ENCODE measurements around the gene GPR162. TPM values are rescaled to one million over a fixed set of nuclear protein-coding genes. Genes with fewer than 3 reads are reported as not detected.

GPR162 gene
- total RNA-seq, 1 experiment from 2014 or later = 6.1 TPM

DNA sequence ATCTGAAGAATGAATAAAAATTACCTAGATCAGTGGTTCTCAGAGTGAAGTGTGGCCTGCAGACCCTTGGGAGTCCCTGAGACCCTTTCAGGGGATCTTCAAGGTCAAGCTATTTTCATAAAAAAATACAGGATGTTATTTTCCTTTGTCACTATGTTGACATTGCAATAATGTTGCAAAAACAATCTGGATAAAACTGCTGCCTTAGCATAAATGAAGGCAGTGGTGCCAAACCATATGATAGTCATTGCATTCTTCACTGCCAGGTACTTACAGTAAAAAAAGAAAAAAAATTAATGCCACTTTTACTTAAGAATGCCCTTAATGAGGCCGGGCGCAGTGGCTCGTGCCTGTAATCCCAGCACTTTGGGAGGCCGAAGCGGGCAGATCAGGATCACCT is 34.3 kb upstream of the GPR162 start:
- no peaks in the 10 kb centered on the region for H3K9me3 Mint-ChIP-seq
- no peaks in the 10 kb centered on the region for H3K79me2 ChIP-seq (ENCODE audit: insufficient read depth, low read length)
- H3K23me2 ChIP-seq (ENCODE audit: insufficient read length, low read depth, low read length, poor library complexity, severe bottlenecking) = no peaks in the 10 kb centered on the region
- H4K91ac ChIP-seq (ENCODE audit: insufficient read length, low read depth, low read length) = no peak overlapping the region
- no peak overlapping the region for H2BK15ac ChIP-seq (ENCODE audit: low read depth, low read length)
- H2AK5ac ChIP-seq (ENCODE audit: insufficient read length, low read length) = no peak overlapping the region
- no peak overlapping the region for H4K5ac ChIP-seq (ENCODE audit: insufficient read length, low read depth, low read length)
- no peak overlapping the region for H2BK12ac ChIP-seq (ENCODE audit: insufficient read length, low read depth, low read length)
- peaks cover 18% of the 10 kb centered on the region for H3K27me3 Mint-ChIP-seq (ENCODE audit: low read depth)
- H3K56ac ChIP-seq (ENCODE audit: insufficient read length, low read depth, low read length) = no peak overlapping the region
- no peak for DNase-seq
- no peaks in the 10 kb centered on the region for H3K79me1 ChIP-seq (ENCODE audit: insufficient read depth, low read depth, low read length, poor library complexity, severe bottlenecking)
- H4K20me1 ChIP-seq (ENCODE audit: control insufficient read depth, insufficient read depth, insufficient read length) = no peaks in the 10 kb centered on the region
- H2BK5ac ChIP-seq (ENCODE audit: insufficient read length, low read length) = no peak overlapping the region
- peaks cover 5% of the 10 kb centered on the region; the same call in 1 of the 2 replicates for H3K4me1 ChIP-seq (ENCODE audit: insufficient read depth, low read length)
- no peak overlapping the region for H3K4me3 Mint-ChIP-seq
- H2BK20ac ChIP-seq (ENCODE audit: low read depth, low read length, poor library complexity, severe bottlenecking) = no peak overlapping the region
- H3K14ac ChIP-seq (ENCODE audit: insufficient read depth, low read length) = no peak overlapping the region
- H3K18ac ChIP-seq (ENCODE audit: insufficient read length, low read depth, low read length) = no peak overlapping the region
- no CpG with 5 or more reads among the region's 5 CpGs for WGBS (ENCODE audit: extremely low coverage, insufficient read length, low lambda C conversion rate)
- no peak overlapping the region for H3K4ac ChIP-seq (ENCODE audit: low read depth, low read length)
- H3K9me3 ChIP-seq (ENCODE audit: control insufficient read depth, low read depth, low read length) = no peaks in the 10 kb centered on the region
- H3K36me3 Mint-ChIP-seq (ENCODE audit: insufficient read depth in 1 of 3, low read depth in 3 of 3) = no peaks in the 10 kb centered on the region; a peak in 1 of 7 replicates
- TF ChIP-seq, protein P1, sequence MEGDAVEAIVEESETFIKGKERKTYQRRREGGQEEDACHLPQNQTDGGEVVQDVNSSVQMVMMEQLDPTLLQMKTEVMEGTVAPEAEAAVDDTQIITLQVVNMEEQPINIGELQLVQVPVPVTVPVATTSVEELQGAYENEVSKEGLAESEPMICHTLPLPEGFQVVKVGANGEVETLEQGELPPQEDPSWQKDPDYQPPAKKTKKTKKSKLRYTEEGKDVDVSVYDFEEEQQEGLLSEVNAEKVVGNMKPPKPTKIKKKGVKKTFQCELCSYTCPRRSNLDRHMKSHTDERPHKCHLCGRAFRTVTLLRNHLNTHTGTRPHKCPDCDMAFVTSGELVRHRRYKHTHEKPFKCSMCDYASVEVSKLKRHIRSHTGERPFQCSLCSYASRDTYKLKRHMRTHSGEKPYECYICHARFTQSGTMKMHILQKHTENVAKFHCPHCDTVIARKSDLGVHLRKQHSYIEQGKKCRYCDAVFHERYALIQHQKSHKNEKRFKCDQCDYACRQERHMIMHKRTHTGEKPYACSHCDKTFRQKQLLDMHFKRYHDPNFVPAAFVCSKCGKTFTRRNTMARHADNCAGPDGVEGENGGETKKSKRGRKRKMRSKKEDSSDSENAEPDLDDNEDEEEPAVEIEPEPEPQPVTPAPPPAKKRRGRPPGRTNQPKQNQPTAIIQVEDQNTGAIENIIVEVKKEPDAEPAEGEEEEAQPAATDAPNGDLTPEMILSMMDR (conservative IDR thresholded peaks at IDR 0.05) = no peak
- peaks cover 21 to 27% of the 10 kb centered on the region in 2 experiments for H3K4me1 Mint-ChIP-seq
- no peak overlapping the region for H3K27ac ChIP-seq (ENCODE audit: insufficient read length, low read depth, low read length)
- no peak overlapping the region for H2BK120ac ChIP-seq (ENCODE audit: low read depth, low read length, poor library complexity, severe bottlenecking)
- H3K4me2 ChIP-seq (ENCODE audit: insufficient read depth, insufficient read length, low read length) = no peak overlapping the region
- H3K9ac ChIP-seq (ENCODE audit: extremely low read depth, insufficient read length, low read length) = no peak overlapping the region
- H3K27ac Mint-ChIP-seq = peak overlapping the region in 2 of 3 experiments; percentile 27 to 85; a peak in 3 of 7 replicates
- H2AFZ ChIP-seq (ENCODE audit: low read length) = no peak overlapping the region
- H4K8ac ChIP-seq (replicated peaks; ENCODE audit: insufficient read length, low read depth, low read length) = no peak overlapping the region
- H3T11ph ChIP-seq (ENCODE audit: low read length) = no peak overlapping the region
- H3K27me3 ChIP-seq (ENCODE audit: insufficient read depth, low read length) = no peaks in the 10 kb centered on the region
- no peak overlapping the region for H3K23ac ChIP-seq (ENCODE audit: insufficient read length, low read depth, low read length)
